NB4 (cell line): Measurements from ENCODE around the gene AFF2.

ENCODE experiments used
- CTCF ChIP-seq: IDR thresholded peaks from one replicate; pipeline ENCODE4 v1.5.1; 2012; ENCODE audit warnings: low read depth, low read length
- MAX ChIP-seq: IDR thresholded peaks from 2 replicates; pipeline ENCODE4 v1.6.1; 2011; ENCODE audit warnings: low read depth, low read length
- POLR2A ChIP-seq: IDR thresholded peaks from 2 replicates; pipeline ENCODE4 v1.6.1; 2011; ENCODE audit warnings: mild to moderate bottlenecking; ENCODE audit not compliant: insufficient read length; ENCODE audit errors: extremely low read depth

- TF ChIP-seq POLR2A (no peak), CTCF (no peak), MAX (no peak)
These were observed 55.3 kb downstream of the AFF2 start for GRCh38 chrX:148555571-148556243.
